A549 (cell line): ENCODE measurements around the gene NXPE3.

Experiments used
- CTCF ChIP-seq: fragments of >200 bp; sonication (Bioruptor Twin); formaldehyde crosslinking; IDR thresholded peaks from 3 replicates; pipeline ENCODE4 v1.5.1; 2016
- E2F6 ChIP-seq: IDR thresholded peaks from 2 replicates; pipeline ENCODE4 v1.6.1; 2012; ENCODE audit warnings: low read depth, borderline replicate concordance
- EHMT2 ChIP-seq: fragments of 200-600 bp; sonication (generic); IDR thresholded peaks from 2 replicates; pipeline ENCODE4 v1.6.1; 2016; ENCODE audit warnings: antibody characterized with exemption, low read depth, mild to moderate bottlenecking, moderate library complexity
- JUN ChIP-seq, 2 experiments: fragments of >200 bp; sonication (Bioruptor Twin); formaldehyde crosslinking; IDR thresholded peaks; 2 replicates in 1 of 2; 3 replicates in 1 of 2; pipeline ENCODE4 v1.6.1; 2016 to 2017
- MAFK ChIP-seq: fragments of 450-650 bp; IDR thresholded peaks from 2 replicates; pipeline ENCODE4 v1.6.1; 2014; ENCODE audit not compliant: partially characterized antibody
- POLR2A ChIP-seq: IDR thresholded peaks from 2 replicates; pipeline ENCODE4 v1.6.1; 2012; ENCODE audit warnings: mild to moderate bottlenecking, low read length
- TF ChIP-seq, protein P1 (sequence below): IDR thresholded peaks from 2 replicates; pipeline ENCODE4 v1.6.1; 2012

- TF ChIP-seq CTCF (no peak), EHMT2 (no peak), JUN (IDR thresholded peaks at IDR 0.05) (no peak), POLR2A (no peak), MAFK (no peak), E2F6 (no peak)
- TF ChIP-seq, protein P1, sequence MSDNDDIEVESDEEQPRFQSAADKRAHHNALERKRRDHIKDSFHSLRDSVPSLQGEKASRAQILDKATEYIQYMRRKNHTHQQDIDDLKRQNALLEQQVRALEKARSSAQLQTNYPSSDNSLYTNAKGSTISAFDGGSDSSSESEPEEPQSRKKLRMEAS: no peak
Observed at GRCh38 chr3:101762041-101762646, 16.9 kb upstream of the NXPE3 start.
